ENCODE data around the gene TSPAN1.

TSPAN1 gene

GRCh38 chr1:46136711-46137110 is 38.2 kb upstream of the TSPAN1 start:
- FAIRE-seq (no peak), DNase-seq (ENCODE audit: insufficient read length) (no peak)
- TF ChIP-seq POLR2AphosphoS5 (IDR thresholded peaks at IDR 0.05; ENCODE audit: low read depth, low read length): no peak
- TF ChIP-seq POLR2A (IDR thresholded peaks at IDR 0.05; ENCODE audit: low read depth, low read length): no peak
- no peak for TF ChIP-seq TAF1 (IDR thresholded peaks at IDR 0.05; ENCODE audit: borderline replicate concordance, low read depth, low read length)

GRCh38 chr1:46137916-46138315 is 37.0 kb upstream of the TSPAN1 start:
- DNase-seq (ENCODE audit: insufficient read length) (no peak), FAIRE-seq (no peak)
- no peak for TF ChIP-seq POLR2AphosphoS5 (IDR thresholded peaks at IDR 0.05; ENCODE audit: low read depth, low read length)

DNA sequence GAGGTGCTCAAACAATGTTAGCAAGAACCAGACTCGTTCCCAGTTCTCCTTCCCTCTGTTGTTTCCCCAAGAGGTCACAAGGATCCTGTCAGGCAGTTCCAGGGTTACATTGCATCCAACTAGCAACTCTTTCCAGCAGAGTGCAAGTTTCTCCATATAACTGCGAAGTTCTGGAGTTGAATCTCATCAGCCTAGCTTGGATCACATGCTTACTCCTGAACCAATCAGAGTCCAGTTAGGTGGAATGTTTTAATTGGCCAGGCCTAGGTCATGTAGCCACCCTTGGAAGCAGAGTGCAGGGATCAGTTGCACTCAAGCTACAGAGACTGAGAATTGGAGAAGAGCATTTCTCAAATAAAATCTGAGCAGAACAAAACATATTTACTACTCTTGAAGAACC is 26.6 kb upstream of the TSPAN1 start:
- FAIRE-seq: no peak
- DNase-seq (ENCODE audit: insufficient read length): no peak
- TF ChIP-seq POLR2A (IDR thresholded peaks at IDR 0.05; ENCODE audit: low read depth, low read length): no peak
- TF ChIP-seq POLR2AphosphoS5 (IDR thresholded peaks at IDR 0.05; ENCODE audit: low read depth, low read length): no peak
- no peak for TF ChIP-seq TAF1 (IDR thresholded peaks at IDR 0.05; ENCODE audit: borderline replicate concordance, low read depth, low read length)

DNA sequence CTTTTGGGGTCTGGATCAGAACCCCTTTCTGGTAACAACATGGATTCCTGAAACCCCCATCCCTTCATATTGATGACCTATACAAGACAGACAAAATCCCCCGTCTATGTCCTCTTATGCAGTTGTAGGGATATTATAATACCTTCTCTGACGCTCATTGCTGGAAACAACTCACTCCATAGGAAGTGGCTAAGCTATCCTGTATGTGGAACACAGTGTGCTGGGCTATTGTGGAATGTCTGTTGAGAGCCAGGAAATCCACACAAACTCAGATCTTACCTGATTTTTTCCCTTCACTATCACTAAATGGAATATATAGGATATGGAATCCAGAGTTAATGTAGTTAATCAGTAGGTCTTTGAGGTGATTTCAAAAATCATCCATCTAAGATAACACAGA is 24.8 kb upstream of the TSPAN1 start:
- FAIRE-seq (no peak), DNase-seq (ENCODE audit: insufficient read length) (no peak)
- TF ChIP-seq POLR2A (IDR thresholded peaks at IDR 0.05; ENCODE audit: low read depth, low read length): no peak
- TF ChIP-seq TAF1 (IDR thresholded peaks at IDR 0.05; ENCODE audit: borderline replicate concordance, low read depth, low read length): no peak
- no peak for TF ChIP-seq POLR2AphosphoS5 (IDR thresholded peaks at IDR 0.05; ENCODE audit: low read depth, low read length)

- DNase-seq (ENCODE audit: insufficient read length) (no peak), FAIRE-seq (no peak)
- no peak for TF ChIP-seq POLR2AphosphoS5 (IDR thresholded peaks at IDR 0.05; ENCODE audit: low read depth, low read length)
- TF ChIP-seq POLR2A (IDR thresholded peaks at IDR 0.05; ENCODE audit: low read depth, low read length): no peak
- no peak for TF ChIP-seq TAF1 (IDR thresholded peaks at IDR 0.05; ENCODE audit: borderline replicate concordance, low read depth, low read length)
Observed at GRCh38 chr1:46152016-46152415, 22.9 kb upstream of the TSPAN1 start.

GRCh38 chr1:46153228-46153627 is 21.7 kb upstream of the TSPAN1 start:
- DNase-seq (ENCODE audit: insufficient read length) (no peak), FAIRE-seq (no peak)
- TF ChIP-seq POLR2AphosphoS5 (IDR thresholded peaks at IDR 0.05; ENCODE audit: low read depth, low read length) (no peak), POLR2A (IDR thresholded peaks at IDR 0.05; ENCODE audit: low read depth, low read length) (no peak), TAF1 (IDR thresholded peaks at IDR 0.05; ENCODE audit: borderline replicate concordance, low read depth, low read length) (no peak)

GRCh38 chr1:46153732-46154131 is 21.2 kb upstream of the TSPAN1 start:
- no peak for DNase-seq (ENCODE audit: insufficient read length)
- no peak for FAIRE-seq
- TF ChIP-seq POLR2AphosphoS5 (IDR thresholded peaks at IDR 0.05; ENCODE audit: low read depth, low read length) (no peak), POLR2A (IDR thresholded peaks at IDR 0.05; ENCODE audit: low read depth, low read length) (no peak), TAF1 (IDR thresholded peaks at IDR 0.05; ENCODE audit: borderline replicate concordance, low read depth, low read length) (no peak)

DNA sequence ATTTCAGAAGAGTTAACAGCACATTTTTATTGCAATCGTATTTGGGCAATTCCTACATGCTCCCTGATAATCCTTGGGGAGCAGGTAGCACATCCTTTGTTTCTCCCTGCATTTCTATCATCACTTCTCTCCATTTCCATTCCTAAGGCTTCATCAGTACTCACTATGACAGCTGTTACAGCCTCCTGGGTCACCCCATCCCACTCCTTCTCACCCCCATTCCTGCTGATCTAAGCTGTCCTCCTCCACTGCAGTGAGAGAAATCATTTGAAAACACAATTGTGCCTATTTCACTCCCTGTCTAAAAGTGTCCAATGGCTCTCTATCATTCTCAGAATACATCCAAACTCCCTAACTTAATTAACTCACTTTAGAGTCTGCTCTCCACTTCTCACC is 17.0 kb upstream of the TSPAN1 start:
- FAIRE-seq: no peak
- TF ChIP-seq TAF1 (IDR thresholded peaks at IDR 0.05; ENCODE audit: borderline replicate concordance, low read depth, low read length) (no peak), POLR2AphosphoS5 (IDR thresholded peaks at IDR 0.05; ENCODE audit: low read depth, low read length) (no peak), POLR2A (IDR thresholded peaks at IDR 0.05; ENCODE audit: low read depth, low read length) (no peak)
- no peak for DNase-seq (ENCODE audit: insufficient read length)

DNA sequence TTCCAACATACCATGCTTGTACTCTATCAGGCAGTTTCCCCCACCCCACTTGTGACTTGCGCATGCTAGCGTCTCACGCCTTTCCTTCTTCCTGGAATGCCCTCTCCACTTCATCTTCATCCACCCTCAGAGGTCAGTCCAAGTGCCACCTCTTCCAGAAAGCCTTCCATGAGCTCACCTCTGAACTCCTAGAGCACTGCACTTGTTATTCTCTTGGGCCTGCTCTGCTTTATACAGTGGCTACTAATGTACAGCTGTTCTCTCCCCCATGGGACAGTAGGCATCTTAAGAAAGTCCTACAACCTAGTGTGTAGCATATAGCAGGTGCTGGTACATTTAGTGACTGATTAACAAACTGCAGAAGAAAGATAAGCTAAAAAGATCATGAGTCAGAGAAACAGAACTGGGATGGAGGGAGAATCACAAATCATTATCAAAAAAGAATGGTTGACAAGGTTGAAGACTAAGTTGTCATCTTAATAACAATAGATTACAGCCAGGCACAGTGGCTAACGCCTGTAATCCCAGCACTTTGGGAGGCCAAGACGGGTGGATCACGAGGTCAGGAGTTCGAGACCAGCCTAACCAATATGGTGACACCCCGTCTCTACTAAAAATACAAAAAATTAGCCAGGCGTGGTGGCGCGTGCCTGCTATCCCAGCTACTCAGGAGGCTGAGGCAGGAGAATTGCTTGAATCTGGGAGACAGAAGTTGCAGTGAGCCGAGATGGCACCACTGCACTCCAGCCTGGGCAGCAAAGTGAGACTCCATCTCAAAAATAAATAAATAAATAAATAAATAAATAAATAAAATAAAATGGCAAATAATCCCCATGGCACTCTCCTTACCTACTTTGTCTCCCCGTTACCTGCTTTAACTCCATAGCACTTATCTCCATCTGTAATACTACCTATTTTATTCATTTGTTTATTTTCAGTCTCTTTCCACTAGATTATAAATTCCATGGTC is 16.3 kb upstream of the TSPAN1 start:
- DNase-seq (ENCODE audit: insufficient read length) (no peak), FAIRE-seq (no peak)
- TF ChIP-seq TAF1 (IDR thresholded peaks at IDR 0.05; ENCODE audit: borderline replicate concordance, low read depth, low read length): no peak
- no peak for TF ChIP-seq POLR2A (IDR thresholded peaks at IDR 0.05; ENCODE audit: low read depth, low read length)
- no peak for TF ChIP-seq POLR2AphosphoS5 (IDR thresholded peaks at IDR 0.05; ENCODE audit: low read depth, low read length)

- DNase-seq (ENCODE audit: insufficient read length) (no peak), FAIRE-seq (peak; percentile 77)
- TF ChIP-seq POLR2A (IDR thresholded peaks at IDR 0.05; ENCODE audit: low read depth, low read length): no peak
- TF ChIP-seq POLR2AphosphoS5 (IDR thresholded peaks at IDR 0.05; ENCODE audit: low read depth, low read length): no peak
Observed at GRCh38 chr1:46159516-46159915, 15.4 kb upstream of the TSPAN1 start.

- FAIRE-seq: no peak
- TF ChIP-seq TAF1 (IDR thresholded peaks at IDR 0.05; ENCODE audit: borderline replicate concordance, low read depth, low read length) (no peak), POLR2AphosphoS5 (IDR thresholded peaks at IDR 0.05; ENCODE audit: low read depth, low read length) (no peak), POLR2A (IDR thresholded peaks at IDR 0.05; ENCODE audit: low read depth, low read length) (no peak)
- no peak for DNase-seq (ENCODE audit: insufficient read length)
Observed at GRCh38 chr1:46160212-46160611, 14.7 kb upstream of the TSPAN1 start.

Measured in GM12892 (cell line).